Right ventricle myocardium inferior (tissue), 1 donor: ENCODE data around the gene INHBB. TPM values are rescaled to one million over a fixed set of nuclear protein-coding genes. Genes with fewer than 3 reads are reported as not detected.
A peak's percentile ranks its signal among the peaks of the same experiment; 100 is the strongest.
"Not testable (repeated sequence)": the region's sequence is repeated elsewhere in the genome, so short reads cannot be mapped to it uniquely, and the experiment has no call there.

ENCODE experiments used
- ATAC-seq: fragments of 200-7000 bp; cut with Tn5 transposase; one replicate; pipeline ENCODE4 v1.9.1; 2020; ENCODE audit warnings: mild to moderate bottlenecking, moderate library complexity
- DNase-seq: peaks from one replicate; pipeline ENCODE4 v3.0.0; 2021; ENCODE audit errors: missing footprints
- intact Hi-C: fragments of 100-400 bp; cut with DNase I; formaldehyde crosslinking; loops from one replicate; pipeline ENCODE4 v1.11.0; 2022
- total RNA-seq: library from RNA; stranded (reverse); fragmentation: NEBNext Ultra II Directional; extraction: Animal tissue kit (Norgen Biotek cat#: 25700); gene quantifications from one replicate; pipeline ENCODE4 v1.2.1, GENCODE V29; 2021
- donor health status: DM: no; HTN: yes; CAD: no; lungs with severe emphysema.

Gene INHBB
- total RNA-seq, 1 donor from 2014 or later: 7.1 TPM

GRCh38 chr2:120314690-120315366 lies 31.1 kb upstream of the INHBB start:
- no peak for DNase-seq
- ATAC-seq: no peak
- intact Hi-C loops: loop anchor here (10.0 kb wide), 3 partner anchors 90 to 610 kb away; partner anchors contain the start of gene TMEM185B

- no peak for ATAC-seq
Observed at GRCh38 chr2:120315367-120316033, 30.4 kb upstream of the INHBB start.

GRCh38 chr2:120316071-120316470 lies 29.9 kb upstream of the INHBB start:
- ATAC-seq: no peak

More at GRCh38 chr2:120315367-120316033, 30.4 kb upstream of the INHBB start:
- intact Hi-C loops: loop anchor here (10.0 kb wide), 3 partner anchors 91 to 611 kb away; partner anchors contain the start of gene TMEM185B
- no peak for DNase-seq

GRCh38 chr2:120316528-120317179 lies 29.3 kb upstream of the INHBB start:
- ATAC-seq (no peak), DNase-seq (no peak)
- intact Hi-C loops: loop anchor here (10.0 kb wide), 3 partner anchors 92 to 612 kb away; partner anchors contain the start of gene TMEM185B

More at GRCh38 chr2:120316071-120316470, 29.9 kb upstream of the INHBB start:
- DNase-seq: no peak
- intact Hi-C loops: loop anchor here (10.0 kb wide), 3 partner anchors 91 to 611 kb away; partner anchors contain the start of gene TMEM185B

- no peak for ATAC-seq
- intact Hi-C loops: loop anchor here (10.0 kb wide), 3 partner anchors 92 to 612 kb away; partner anchors contain the start of gene TMEM185B
- DNase-seq: no peak
Observed at GRCh38 chr2:120317180-120317533, 28.8 kb upstream of the INHBB start.

- intact Hi-C loops: loop anchor here (10.0 kb wide), 3 partner anchors 93 to 613 kb away; partner anchors contain the start of gene TMEM185B
- no peak for ATAC-seq
Observed at GRCh38 chr2:120317916-120318315, 28.0 kb upstream of the INHBB start.

GRCh38 chr2:120318626-120319025 lies 27.3 kb upstream of the INHBB start:
- DNase-seq (no peak), ATAC-seq (peak; percentile 36)
- intact Hi-C loops: loop anchor here (10.0 kb wide), 3 partner anchors 94 to 614 kb away; partner anchors contain the start of gene TMEM185B

More at GRCh38 chr2:120317916-120318315, 28.0 kb upstream of the INHBB start:
- DNase-seq: no peak

- intact Hi-C loops: loop anchor here (10.0 kb wide), 3 partner anchors 94 to 614 kb away; partner anchors contain the start of gene TMEM185B
- ATAC-seq (no peak), DNase-seq (no peak)
Observed at GRCh38 chr2:120319123-120319522, 26.8 kb upstream of the INHBB start.

GRCh38 chr2:120319686-120320317 lies 26.1 kb upstream of the INHBB start:
- intact Hi-C loops: loop anchor here (10.0 kb wide), 3 partner anchors 95 to 615 kb away; partner anchors contain the start of gene TMEM185B
- ATAC-seq (no peak), DNase-seq (no peak)

- DNase-seq (no peak), ATAC-seq (no peak)
- intact Hi-C loops: no loop called here
Observed at GRCh38 chr2:120320318-120320851, 25.6 kb upstream of the INHBB start.

GRCh38 chr2:120320887-120321556 lies 24.9 kb upstream of the INHBB start:
- DNase-seq, ATAC-seq, intact Hi-C loops: not testable (repeated sequence)

- no peak for ATAC-seq
- DNase-seq: no peak
- intact Hi-C loops: no loop called here
Observed at GRCh38 chr2:120321721-120322284, 24.1 kb upstream of the INHBB start.

- DNase-seq: no peak
- intact Hi-C loops: no loop called here
- ATAC-seq: no peak
Observed at GRCh38 chr2:120322329-120322728, 23.6 kb upstream of the INHBB start.

GRCh38 chr2:120323214-120323613 lies 22.7 kb upstream of the INHBB start:
- intact Hi-C loops: no loop called here
- ATAC-seq (peak; percentile 94), DNase-seq (peak; percentile 87)

- DNase-seq (no peak), ATAC-seq (peak; percentile 50)
- intact Hi-C loops: no loop called here
Observed at GRCh38 chr2:120323807-120324399, 22.0 kb upstream of the INHBB start.

GRCh38 chr2:120324933-120325332 lies 21.0 kb upstream of the INHBB start:
- ATAC-seq (no peak), DNase-seq (no peak)
- intact Hi-C loops: no loop called here

GRCh38 chr2:120326066-120326465 lies 19.9 kb upstream of the INHBB start:
- ATAC-seq (no peak), DNase-seq (no peak)
- intact Hi-C loops: no loop called here
